Measurements from ENCODE around the gene CHKB.
A peak's percentile ranks its signal among the peaks of the same experiment; 100 is the strongest.

Gene CHKB

DNA sequence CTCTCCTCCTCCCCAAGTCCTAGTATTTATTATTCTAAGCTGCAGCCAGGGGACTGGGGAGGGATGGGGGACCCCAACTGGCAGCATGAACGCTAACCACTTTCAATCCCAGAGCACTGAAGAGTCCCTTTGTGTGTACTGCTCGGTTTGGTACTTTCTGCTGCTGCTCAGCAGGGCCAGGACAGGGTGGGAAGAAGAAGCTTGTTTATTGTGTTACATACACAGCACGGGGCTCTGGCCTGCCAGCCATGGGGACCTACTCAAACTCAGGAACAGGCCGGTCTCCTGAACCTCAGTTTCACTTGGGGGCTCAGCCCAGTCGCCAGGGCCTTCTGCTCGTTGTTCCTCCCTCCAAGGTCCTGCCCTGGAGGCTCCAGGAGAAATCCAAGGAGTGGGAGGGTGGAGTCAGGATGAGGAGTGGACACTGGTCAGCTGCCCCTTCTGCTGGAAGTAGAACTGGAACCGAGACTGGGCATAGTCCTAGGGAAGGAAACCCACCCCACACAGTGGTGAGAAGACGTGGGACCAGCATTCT is 3.8 kb downstream of the CHKB start:
- TF ChIP-seq, protein P1, sequence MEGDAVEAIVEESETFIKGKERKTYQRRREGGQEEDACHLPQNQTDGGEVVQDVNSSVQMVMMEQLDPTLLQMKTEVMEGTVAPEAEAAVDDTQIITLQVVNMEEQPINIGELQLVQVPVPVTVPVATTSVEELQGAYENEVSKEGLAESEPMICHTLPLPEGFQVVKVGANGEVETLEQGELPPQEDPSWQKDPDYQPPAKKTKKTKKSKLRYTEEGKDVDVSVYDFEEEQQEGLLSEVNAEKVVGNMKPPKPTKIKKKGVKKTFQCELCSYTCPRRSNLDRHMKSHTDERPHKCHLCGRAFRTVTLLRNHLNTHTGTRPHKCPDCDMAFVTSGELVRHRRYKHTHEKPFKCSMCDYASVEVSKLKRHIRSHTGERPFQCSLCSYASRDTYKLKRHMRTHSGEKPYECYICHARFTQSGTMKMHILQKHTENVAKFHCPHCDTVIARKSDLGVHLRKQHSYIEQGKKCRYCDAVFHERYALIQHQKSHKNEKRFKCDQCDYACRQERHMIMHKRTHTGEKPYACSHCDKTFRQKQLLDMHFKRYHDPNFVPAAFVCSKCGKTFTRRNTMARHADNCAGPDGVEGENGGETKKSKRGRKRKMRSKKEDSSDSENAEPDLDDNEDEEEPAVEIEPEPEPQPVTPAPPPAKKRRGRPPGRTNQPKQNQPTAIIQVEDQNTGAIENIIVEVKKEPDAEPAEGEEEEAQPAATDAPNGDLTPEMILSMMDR (IDR thresholded peaks at IDR 0.05), result no peak
- Mint-ChIP-seq H3K27me3 (ENCODE audit: low read depth, poor library complexity) (no peaks in the 10 kb centered on the region), H3K4me3 (no peak overlapping the region), H3K27ac (no peak overlapping the region), H3K9me3 (no peaks in the 10 kb centered on the region), H3K36me3 (ENCODE audit: low read depth) (peaks cover 5% of the 10 kb centered on the region), H3K4me1 (peaks cover 32% of the 10 kb centered on the region)
- no peak for DNase-seq

DNA sequence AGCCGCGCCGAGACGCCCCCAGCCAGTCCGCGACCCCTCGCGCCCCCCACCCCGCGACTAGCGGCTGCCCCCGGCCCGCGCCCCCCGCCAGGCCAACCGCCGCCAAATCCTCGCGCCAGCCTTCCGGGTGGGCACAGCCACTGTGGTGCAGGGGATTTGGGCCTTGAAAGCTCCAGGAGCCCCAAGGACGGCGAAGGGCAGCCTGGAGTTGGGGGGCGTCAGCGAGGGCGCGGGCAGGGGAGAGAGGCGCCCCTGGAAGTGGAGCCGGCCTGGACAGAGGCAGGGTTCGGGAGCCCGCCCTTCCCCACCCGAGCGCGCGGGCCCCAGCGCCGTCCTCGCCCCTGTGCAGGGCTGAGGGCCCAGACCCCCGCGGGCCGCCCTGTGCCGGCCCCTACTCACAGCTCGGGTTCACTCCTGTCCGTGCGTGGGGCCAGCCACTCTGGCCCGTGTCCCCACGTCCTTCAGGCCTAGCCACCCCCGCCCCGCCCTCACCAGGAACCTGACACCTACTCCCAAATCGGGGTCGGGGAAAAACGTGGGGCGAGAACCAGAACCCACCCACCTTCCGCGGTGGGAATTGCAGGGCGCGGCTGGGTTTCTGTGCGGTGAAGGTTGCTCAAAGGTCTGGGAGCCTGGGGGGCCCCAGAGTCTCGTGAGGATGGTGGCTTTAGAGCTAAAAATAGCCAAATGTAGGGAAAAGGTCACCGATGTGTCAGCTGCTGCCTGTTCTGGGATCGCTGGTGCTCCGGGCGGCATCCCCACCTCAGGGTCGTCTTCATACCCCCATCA is 4.5 kb downstream of the CHKB start, which contains the start of gene CPT1B:
Gene CPT1B (minus strand): TSS at position 441 of the 789 bp plus-strand sequence. CDS start 512 bp downstream, outside the sequence.
- H3K4me1 Mint-ChIP-seq, result peaks cover 26% of the 10 kb centered on the region
- H3K27ac Mint-ChIP-seq, result peak within 1 kb of the TSS; percentile 54
- no peaks in the 10 kb centered on the region for H3K27me3 Mint-ChIP-seq (ENCODE audit: low read depth, poor library complexity)
- TF ChIP-seq, protein P1 (IDR thresholded peaks at IDR 0.05), result no peak
- no peak within 1 kb of the TSS for H3K4me3 Mint-ChIP-seq
- no peak for DNase-seq
- peaks cover 5% of the 10 kb centered on the region for H3K36me3 Mint-ChIP-seq (ENCODE audit: low read depth)
- H3K9me3 Mint-ChIP-seq, result no peaks in the 10 kb centered on the region

DNA sequence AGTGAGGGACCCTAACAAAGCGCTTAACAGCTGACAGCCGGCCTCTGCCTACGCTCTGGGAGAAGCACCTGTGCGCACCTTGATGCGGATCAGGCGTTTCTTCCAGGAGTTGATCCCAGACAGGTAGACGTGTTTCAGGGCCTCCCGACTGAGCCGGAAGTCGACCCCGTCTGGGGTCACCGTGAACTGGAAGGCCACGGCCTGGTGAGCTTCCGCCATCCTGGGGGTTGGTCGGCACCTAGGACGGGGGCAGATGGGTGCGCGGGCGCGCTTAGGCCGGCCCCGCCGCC is 5.0 kb downstream of the CHKB start:
- no peak for DNase-seq
- peak overlapping the region; percentile 54 for H3K27ac Mint-ChIP-seq
- H3K4me1 Mint-ChIP-seq, result peaks cover 25% of the 10 kb centered on the region
- H3K4me3 Mint-ChIP-seq, result no peak overlapping the region
- no peaks in the 10 kb centered on the region for H3K9me3 Mint-ChIP-seq
- TF ChIP-seq, protein P1 (IDR thresholded peaks at IDR 0.05), result no peak
- peaks cover 7% of the 10 kb centered on the region for H3K36me3 Mint-ChIP-seq (ENCODE audit: low read depth)
- H3K27me3 Mint-ChIP-seq (ENCODE audit: low read depth, poor library complexity), result no peaks in the 10 kb centered on the region

DNA sequence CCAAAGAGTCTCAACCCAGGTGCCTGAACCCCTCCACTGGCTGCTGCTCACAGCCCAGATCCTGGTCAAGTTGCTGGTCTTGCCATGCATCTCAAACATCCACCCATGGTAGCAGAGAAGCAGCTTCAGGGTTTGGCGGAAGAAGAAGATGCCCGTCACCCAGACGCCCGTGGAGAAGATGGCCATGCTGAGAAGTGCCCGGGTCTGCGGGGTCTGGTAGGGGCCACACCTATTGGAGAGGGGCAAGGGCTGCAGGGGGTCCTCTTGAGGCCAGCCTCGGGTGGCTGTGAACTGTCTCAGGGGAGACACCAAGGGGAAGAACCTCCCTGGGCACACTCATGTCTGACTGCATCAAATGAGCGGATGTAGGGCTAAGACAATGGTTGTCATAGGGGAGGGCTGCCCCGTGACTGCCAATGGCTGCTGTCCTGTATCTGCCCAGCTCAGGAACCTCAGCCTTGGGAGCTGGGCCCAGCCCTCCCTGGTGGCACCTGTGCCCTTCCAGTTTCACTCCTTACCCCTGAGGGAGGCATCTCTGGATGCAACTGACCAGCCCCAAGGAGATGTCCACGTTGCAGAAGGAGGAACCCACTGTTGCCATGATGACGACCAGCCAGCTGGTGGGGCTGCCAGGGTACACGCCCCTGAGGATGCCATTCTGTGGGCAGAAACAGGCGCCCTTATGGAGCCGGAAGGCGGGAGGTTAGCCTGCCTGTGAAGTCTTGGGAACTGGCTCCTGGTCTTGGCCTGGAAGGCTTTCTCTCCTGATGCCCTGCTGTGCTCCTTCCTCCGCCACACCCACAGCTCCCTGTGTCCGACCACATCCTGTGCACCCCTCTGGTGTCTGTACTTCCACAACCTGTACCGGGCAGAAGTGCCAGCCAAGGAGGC is 5.6 kb downstream of the CHKB start:
- Mint-ChIP-seq H3K9me3 (no peaks in the 10 kb centered on the region), H3K4me1 (peaks cover 25% of the 10 kb centered on the region), H3K27me3 (ENCODE audit: low read depth, poor library complexity) (no peaks in the 10 kb centered on the region), H3K4me3 (no peak overlapping the region), H3K36me3 (ENCODE audit: low read depth) (peaks cover 13% of the 10 kb centered on the region), H3K27ac (peak overlapping the region; percentile 54)
- TF ChIP-seq, protein P1 (IDR thresholded peaks at IDR 0.05), result no peak
- no peak for DNase-seq

DNA sequence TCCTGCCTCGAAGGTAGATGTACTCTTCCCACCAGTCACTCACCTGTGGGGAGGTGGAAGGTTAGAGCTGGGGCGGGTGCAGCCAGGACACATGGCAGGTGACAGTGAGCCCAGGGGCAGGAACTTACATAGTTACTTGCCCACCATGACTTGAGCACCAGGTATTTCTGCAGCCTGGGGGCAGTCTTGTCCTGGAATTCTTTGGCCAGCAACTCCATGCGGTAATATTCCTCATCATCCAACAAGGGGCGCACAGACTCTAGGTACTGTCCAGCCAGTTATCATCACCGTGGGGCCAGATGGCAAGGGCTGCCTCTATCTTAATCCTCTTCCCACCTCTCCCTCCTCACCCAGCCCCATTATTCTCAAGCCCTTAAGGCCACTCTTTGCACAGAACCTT is 6.6 kb downstream of the CHKB start:
- DNase-seq, result peak; percentile 20
- Mint-ChIP-seq H3K27me3 (ENCODE audit: low read depth, poor library complexity) (no peaks in the 10 kb centered on the region), H3K4me3 (no peak overlapping the region), H3K9me3 (no peaks in the 10 kb centered on the region), H3K36me3 (ENCODE audit: low read depth) (peaks cover 17% of the 10 kb centered on the region), H3K4me1 (peaks cover 18% of the 10 kb centered on the region), H3K27ac (no peak overlapping the region)
- TF ChIP-seq, protein P1 (IDR thresholded peaks at IDR 0.05), result peak; percentile 36

Data from nephron progenitor cell (in vitro differentiated cells).